ENCODE results near the gene GABRB2.
"Not testable (repeated sequence)": the region's sequence is repeated elsewhere in the genome, so short reads cannot be mapped to it uniquely, and the experiment has no call there.

Gene GABRB2

DNA sequence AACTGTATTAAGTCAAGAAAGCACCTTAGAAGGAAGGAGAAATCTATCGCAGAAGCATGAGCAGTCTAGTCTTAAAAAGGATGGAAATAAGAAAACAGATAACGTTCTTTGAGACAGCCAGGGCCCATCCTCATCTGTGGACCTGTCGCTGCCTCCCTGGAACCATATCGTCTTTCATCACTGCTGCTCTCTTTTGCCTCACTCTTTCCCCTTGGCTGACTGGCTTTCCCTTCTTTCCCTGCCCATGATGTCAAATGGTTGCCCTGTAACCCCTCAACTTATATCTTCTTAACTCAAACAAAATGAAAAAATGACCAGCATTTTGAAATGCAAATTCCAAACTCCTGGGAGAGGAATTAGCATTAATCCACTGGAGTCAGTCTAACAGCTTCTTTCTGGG, 299.8 kb downstream of the GABRB2 start:
- ATAC-seq = no peak
- no peak for TF ChIP-seq SNAI2 (CRISPR knock-in tag; IDR thresholded peaks at IDR 0.05)
- no peak for TF ChIP-seq PPARA (CRISPR knock-in tag; IDR thresholded peaks at IDR 0.05; ENCODE audit: borderline replicate concordance)
- no peak for TF ChIP-seq ZFP30 (CRISPR knock-in tag; IDR thresholded peaks at IDR 0.05)
- TF ChIP-seq ZC3H10 (CRISPR knock-in tag; IDR thresholded peaks at IDR 0.05) = no peak
- TF ChIP-seq, protein P1, sequence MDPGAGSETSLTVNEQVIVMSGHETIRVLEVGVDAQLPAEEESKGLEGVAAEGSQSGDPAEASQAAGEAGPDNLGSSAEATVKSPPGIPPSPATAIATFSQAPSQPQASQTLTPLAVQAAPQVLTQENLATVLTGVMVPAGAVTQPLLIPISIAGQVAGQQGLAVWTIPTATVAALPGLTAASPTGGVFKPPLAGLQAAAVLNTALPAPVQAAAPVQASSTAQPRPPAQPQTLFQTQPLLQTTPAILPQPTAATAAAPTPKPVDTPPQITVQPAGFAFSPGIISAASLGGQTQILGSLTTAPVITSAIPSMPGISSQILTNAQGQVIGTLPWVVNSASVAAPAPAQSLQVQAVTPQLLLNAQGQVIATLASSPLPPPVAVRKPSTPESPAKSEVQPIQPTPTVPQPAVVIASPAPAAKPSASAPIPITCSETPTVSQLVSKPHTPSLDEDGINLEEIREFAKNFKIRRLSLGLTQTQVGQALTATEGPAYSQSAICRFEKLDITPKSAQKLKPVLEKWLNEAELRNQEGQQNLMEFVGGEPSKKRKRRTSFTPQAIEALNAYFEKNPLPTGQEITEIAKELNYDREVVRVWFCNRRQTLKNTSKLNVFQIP (CRISPR knock-in tag; IDR thresholded peaks at IDR 0.05; ENCODE audit: borderline replicate concordance, low read depth) = no peak
- TF ChIP-seq, protein P2, sequence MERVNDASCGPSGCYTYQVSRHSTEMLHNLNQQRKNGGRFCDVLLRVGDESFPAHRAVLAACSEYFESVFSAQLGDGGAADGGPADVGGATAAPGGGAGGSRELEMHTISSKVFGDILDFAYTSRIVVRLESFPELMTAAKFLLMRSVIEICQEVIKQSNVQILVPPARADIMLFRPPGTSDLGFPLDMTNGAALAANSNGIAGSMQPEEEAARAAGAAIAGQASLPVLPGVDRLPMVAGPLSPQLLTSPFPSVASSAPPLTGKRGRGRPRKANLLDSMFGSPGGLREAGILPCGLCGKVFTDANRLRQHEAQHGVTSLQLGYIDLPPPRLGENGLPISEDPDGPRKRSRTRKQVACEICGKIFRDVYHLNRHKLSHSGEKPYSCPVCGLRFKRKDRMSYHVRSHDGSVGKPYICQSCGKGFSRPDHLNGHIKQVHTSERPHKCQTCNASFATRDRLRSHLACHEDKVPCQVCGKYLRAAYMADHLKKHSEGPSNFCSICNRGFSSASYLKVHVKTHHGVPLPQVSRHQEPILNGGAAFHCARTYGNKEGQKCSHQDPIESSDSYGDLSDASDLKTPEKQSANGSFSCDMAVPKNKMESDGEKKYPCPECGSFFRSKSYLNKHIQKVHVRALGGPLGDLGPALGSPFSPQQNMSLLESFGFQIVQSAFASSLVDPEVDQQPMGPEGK (CRISPR knock-in tag; IDR thresholded peaks at IDR 0.05; ENCODE audit: borderline replicate concordance) = no peak
- TF ChIP-seq, protein P3, sequence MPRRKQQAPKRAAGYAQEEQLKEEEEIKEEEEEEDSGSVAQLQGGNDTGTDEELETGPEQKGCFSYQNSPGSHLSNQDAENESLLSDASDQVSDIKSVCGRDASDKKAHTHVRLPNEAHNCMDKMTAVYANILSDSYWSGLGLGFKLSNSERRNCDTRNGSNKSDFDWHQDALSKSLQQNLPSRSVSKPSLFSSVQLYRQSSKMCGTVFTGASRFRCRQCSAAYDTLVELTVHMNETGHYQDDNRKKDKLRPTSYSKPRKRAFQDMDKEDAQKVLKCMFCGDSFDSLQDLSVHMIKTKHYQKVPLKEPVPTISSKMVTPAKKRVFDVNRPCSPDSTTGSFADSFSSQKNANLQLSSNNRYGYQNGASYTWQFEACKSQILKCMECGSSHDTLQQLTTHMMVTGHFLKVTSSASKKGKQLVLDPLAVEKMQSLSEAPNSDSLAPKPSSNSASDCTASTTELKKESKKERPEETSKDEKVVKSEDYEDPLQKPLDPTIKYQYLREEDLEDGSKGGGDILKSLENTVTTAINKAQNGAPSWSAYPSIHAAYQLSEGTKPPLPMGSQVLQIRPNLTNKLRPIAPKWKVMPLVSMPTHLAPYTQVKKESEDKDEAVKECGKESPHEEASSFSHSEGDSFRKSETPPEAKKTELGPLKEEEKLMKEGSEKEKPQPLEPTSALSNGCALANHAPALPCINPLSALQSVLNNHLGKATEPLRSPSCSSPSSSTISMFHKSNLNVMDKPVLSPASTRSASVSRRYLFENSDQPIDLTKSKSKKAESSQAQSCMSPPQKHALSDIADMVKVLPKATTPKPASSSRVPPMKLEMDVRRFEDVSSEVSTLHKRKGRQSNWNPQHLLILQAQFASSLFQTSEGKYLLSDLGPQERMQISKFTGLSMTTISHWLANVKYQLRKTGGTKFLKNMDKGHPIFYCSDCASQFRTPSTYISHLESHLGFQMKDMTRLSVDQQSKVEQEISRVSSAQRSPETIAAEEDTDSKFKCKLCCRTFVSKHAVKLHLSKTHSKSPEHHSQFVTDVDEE (CRISPR knock-in tag; IDR thresholded peaks at IDR 0.05) = no peak
- no peak for TF ChIP-seq TOX (CRISPR knock-in tag; IDR thresholded peaks at IDR 0.05; ENCODE audit: borderline replicate concordance)
- TF ChIP-seq, protein P4, sequence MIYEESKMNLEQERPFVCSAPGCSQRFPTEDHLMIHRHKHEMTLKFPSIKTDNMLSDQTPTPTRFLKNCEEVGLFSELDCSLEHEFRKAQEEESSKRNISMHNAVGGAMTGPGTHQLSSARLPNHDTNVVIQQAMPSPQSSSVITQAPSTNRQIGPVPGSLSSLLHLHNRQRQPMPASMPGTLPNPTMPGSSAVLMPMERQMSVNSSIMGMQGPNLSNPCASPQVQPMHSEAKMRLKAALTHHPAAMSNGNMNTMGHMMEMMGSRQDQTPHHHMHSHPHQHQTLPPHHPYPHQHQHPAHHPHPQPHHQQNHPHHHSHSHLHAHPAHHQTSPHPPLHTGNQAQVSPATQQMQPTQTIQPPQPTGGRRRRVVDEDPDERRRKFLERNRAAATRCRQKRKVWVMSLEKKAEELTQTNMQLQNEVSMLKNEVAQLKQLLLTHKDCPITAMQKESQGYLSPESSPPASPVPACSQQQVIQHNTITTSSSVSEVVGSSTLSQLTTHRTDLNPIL (CRISPR knock-in tag; IDR thresholded peaks at IDR 0.05; ENCODE audit: low read depth) = no peak
- no peak for TF ChIP-seq RARB (CRISPR knock-in tag; IDR thresholded peaks at IDR 0.05)
- no peak for TF ChIP-seq ZNF70 (CRISPR knock-in tag; IDR thresholded peaks at IDR 0.05)
- TF ChIP-seq, protein P5, sequence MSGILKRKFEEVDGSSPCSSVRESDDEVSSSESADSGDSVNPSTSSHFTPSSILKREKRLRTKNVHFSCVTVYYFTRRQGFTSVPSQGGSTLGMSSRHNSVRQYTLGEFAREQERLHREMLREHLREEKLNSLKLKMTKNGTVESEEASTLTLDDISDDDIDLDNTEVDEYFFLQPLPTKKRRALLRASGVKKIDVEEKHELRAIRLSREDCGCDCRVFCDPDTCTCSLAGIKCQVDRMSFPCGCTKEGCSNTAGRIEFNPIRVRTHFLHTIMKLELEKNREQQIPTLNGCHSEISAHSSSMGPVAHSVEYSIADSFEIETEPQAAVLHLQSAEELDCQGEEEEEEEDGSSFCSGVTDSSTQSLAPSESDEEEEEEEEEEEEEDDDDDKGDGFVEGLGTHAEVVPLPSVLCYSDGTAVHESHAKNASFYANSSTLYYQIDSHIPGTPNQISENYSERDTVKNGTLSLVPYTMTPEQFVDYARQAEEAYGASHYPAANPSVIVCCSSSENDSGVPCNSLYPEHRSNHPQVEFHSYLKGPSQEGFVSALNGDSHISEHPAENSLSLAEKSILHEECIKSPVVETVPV (CRISPR knock-in tag; IDR thresholded peaks at IDR 0.05) = no peak
- TF ChIP-seq CSDC2 (CRISPR knock-in tag; IDR thresholded peaks at IDR 0.05) = no peak
- TF ChIP-seq OSR1 (CRISPR knock-in tag; IDR thresholded peaks at IDR 0.05) = no peak

DNA sequence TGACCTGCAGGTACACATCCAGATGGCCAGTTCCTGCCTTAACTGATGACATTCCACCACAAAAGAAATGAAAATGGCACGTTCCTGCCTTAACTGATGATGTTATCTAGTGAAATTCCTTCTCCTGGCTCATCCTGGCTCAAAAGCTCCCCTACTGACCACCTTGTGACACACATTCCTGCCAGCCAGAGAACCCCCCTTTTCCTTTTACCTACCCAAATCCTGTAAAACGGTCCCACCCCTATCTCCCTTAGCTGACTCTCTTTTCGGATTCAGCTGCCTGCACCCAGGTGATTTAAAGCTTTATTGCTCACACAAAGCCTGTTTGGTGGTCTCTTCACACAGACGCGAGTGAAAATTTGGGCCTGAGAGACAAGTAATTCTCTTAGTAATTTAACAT, 300.7 kb downstream of the GABRB2 start:
- not testable (repeated sequence) for ATAC-seq
